ENCODE data around the gene PPP1R37.

- TF ChIP-seq ZBTB49 (CRISPR knock-in tag; IDR thresholded peaks at IDR 0.05; ENCODE audit: borderline replicate concordance) (no peak), CBX1 (IDR thresholded peaks at IDR 0.05; ENCODE audit: low read depth) (no peak), ZNF614 (CRISPR knock-in tag; IDR thresholded peaks at IDR 0.05; ENCODE audit: borderline replicate concordance) (no peak), RNF2 (conservative IDR thresholded peaks at IDR 0.05; ENCODE audit: low read depth) (no peak)
Measured at GRCh38 chr19:45130888-45131615, 38.1 kb downstream of the PPP1R37 start.

Measured in HepG2 (cell line).